Skin of body (tissue), 2 donors: Measurements from ENCODE around the gene COL23A1. TPM values are rescaled to one million over a fixed set of nuclear protein-coding genes. Genes with fewer than 3 reads are reported as not detected.
A peak's percentile ranks its signal among the peaks of the same experiment; 100 is the strongest.

Experiments
- DNase-seq: peaks from one replicate; lab custom pipeline; 2025; lab: John Stamatoyannopoulos, UW
- total RNA-seq: library from RNA; depleted of rRNA; stranded (reverse); fragments of >200 nt; gene quantifications from one replicate; pipeline ENCODE4 v1.2.3, GENCODE V29; 2014

The COL23A1 gene
- total RNA-seq, 1 donor from 2014 or later, result 4.6 TPM

GRCh38 chr5:178215280-178216002, 374.8 kb downstream of the COL23A1 start:
- DNase-seq, result no peak

GRCh38 chr5:178214160-178214803, 375.9 kb downstream of the COL23A1 start:
- no peak for DNase-seq

- DNase-seq, result no peak
Observed at GRCh38 chr5:178213748-178214151, 376.4 kb downstream of the COL23A1 start.

- no peak for DNase-seq
Observed at GRCh38 chr5:178213003-178213461, 377.2 kb downstream of the COL23A1 start.

- no peak for DNase-seq
Observed at GRCh38 chr5:178212241-178213002, 377.8 kb downstream of the COL23A1 start.

GRCh38 chr5:178211095-178212048, 378.8 kb downstream of the COL23A1 start:
- no peak for DNase-seq

- DNase-seq, result no peak
Observed at GRCh38 chr5:178210686-178211085, 379.5 kb downstream of the COL23A1 start.

GRCh38 chr5:178210073-178210535, 380.1 kb downstream of the COL23A1 start:
- no peak for DNase-seq

- DNase-seq, result no peak
Observed at GRCh38 chr5:178209334-178210072, 380.7 kb downstream of the COL23A1 start.

GRCh38 chr5:178208540-178209227, 381.5 kb downstream of the COL23A1 start:
- no peak for DNase-seq

GRCh38 chr5:178207917-178208280, 382.3 kb downstream of the COL23A1 start:
- no peak for DNase-seq

- DNase-seq, result no peak
Observed at GRCh38 chr5:178207183-178207916, 382.8 kb downstream of the COL23A1 start.

- DNase-seq, result no peak
Observed at GRCh38 chr5:178206166-178207101, 383.8 kb downstream of the COL23A1 start.

GRCh38 chr5:178205749-178206047, 384.5 kb downstream of the COL23A1 start:
- no peak for DNase-seq

- DNase-seq, result no peak
Observed at GRCh38 chr5:178204935-178205748, 385.1 kb downstream of the COL23A1 start.

- peak; percentile 96 for DNase-seq
Observed at GRCh38 chr5:178204182-178204934, 385.8 kb downstream of the COL23A1 start, which contains the start of gene HNRNPAB. Gene HNRNPAB, plus strand, starts transcription at chr5:178204533. Its CDS starts 305 bp downstream, at chr5:178204838.
